Heart right ventricle (tissue), 16 donors: Measurements from ENCODE around the gene OR4D9. TPM values are rescaled to one million over a fixed set of nuclear protein-coding genes. Genes with fewer than 3 reads are reported as not detected.
"Not testable (repeated sequence)": the region's sequence is repeated elsewhere in the genome, so short reads cannot be mapped to it uniquely, and the experiment has no call there.

Experiments used
- ATAC-seq, 8 donors: fragments of 200-7000 bp; cut with Tn5 transposase; one replicate each; pipeline ENCODE4 v1.9.1; 2020; ENCODE audit warnings: mild to moderate bottlenecking in 8 of 8, moderate library complexity in 8 of 8, moderate number of reproducible peaks in 1 of 8
- DNase-seq, 2 donors: peaks; one replicate each; pipeline ENCODE4 v3.0.0-alpha.2; 2020
- H3K27ac ChIP-seq, 10 donors: fragments of 200-600 bp; sonication (generic) in 2 of 10; one replicate each; pipeline versions ENCODE4 v1.5.0 to v1.8.0; 2020 to 2022; ENCODE audit warnings: mild to moderate bottlenecking in 3 of 10
- H3K27me3 ChIP-seq, 7 donors: fragments of 200-600 bp; one replicate each; pipeline ENCODE4 v1.8.0; 2021 to 2022; ENCODE audit warnings: mild to moderate bottlenecking in 2 of 7
- H3K36me3 ChIP-seq, 9 donors: fragments of 200-600 bp; sonication (generic) in 1 of 9; one replicate each; pipeline versions ENCODE4 v1.5.0 to v1.8.0; 2020 to 2022; ENCODE audit warnings: mild to moderate bottlenecking in 2 of 9
- H3K4me1 ChIP-seq, 9 donors: fragments of 200-600 bp; sonication (generic) in 1 of 9; one replicate each; pipeline versions ENCODE4 v1.5.0 to v1.8.0; 2020 to 2022; ENCODE audit warnings: mild to moderate bottlenecking in 4 of 9
- H3K4me3 ChIP-seq, 10 donors: fragments of 200-600 bp; sonication (generic) in 2 of 10; one replicate each; pipeline versions ENCODE4 v1.5.0 to v1.8.0; 2020 to 2022; ENCODE audit warnings: mild to moderate bottlenecking in 7 of 10, moderate library complexity in 2 of 10
- H3K9me3 ChIP-seq, 11 donors: fragments of 200-600 bp in 10 of 11; sonication (generic) in 2 of 11; one replicate each; pipeline versions ENCODE4 v1.5.0 to v1.8.0; 2013 to 2022; ENCODE audit warnings: mild to moderate bottlenecking in 2 of 11, control low read depth in 1 of 11, moderate library complexity in 1 of 11
- CTCF ChIP-seq, 9 donors: fragments of 200-600 bp; sonication (generic) in 2 of 9; IDR thresholded peaks; one replicate each; pipeline versions ENCODE4 v1.5.0 to v1.8.0; 2021 to 2022; ENCODE audit warnings: antibody characterized with exemption in 9 of 9, mild to moderate bottlenecking in 5 of 9, moderate library complexity in 1 of 9
- WGBS, 2 donors: extraction: QIAGEN DNeasy Blood & Tissue Kit; methylation state at CpG; one replicate each; pipeline ENCODE4 v1.1.7; 2013; ENCODE audit warnings: inconsistent platforms in 1 of 2; 5-methylcytosine and 5-hydroxymethylcytosine counted together
- intact Hi-C, 10 donors: fragments of 100-400 bp; cut with DNase I; formaldehyde crosslinking; loops; one replicate each; pipeline versions ENCODE4 v1.11.1 to v1.14.2; 2022
- polyA plus RNA-seq, 2 donors: library from polyadenylated mRNA; stranded (reverse); fragments of 200-250 nt; gene quantifications; one replicate each; pipeline ENCODE4 v1.2.3, GENCODE V29; 2013
- total RNA-seq, 10 donors: library from RNA; stranded (reverse); fragmentation: NEBNext Ultra II Directional in 3 of 10; extraction: Animal tissue kit (Norgen Biotek cat#: 25700) in 3 of 10; gene quantifications; one replicate each; pipeline versions ENCODE4 v1.2.1 to v1.2.4, GENCODE V29; 2021 to 2023
- donor health status: Arrhythmogenic right ventricular cardiomyopathy.
- donor health status: ischemic (EF 13 %, LVEDD 7.1; RV severe dilation, severe dysfunction).
- donor health status: healthy with polysubstance abuse.
- donor health status: DM: no; HTN: yes; CAD: no.
- donor health status: DM: no; HTN: no; CAD: no.
- donor health status: ischemic (EF 25% LVEDD 6.9; RV normal size, moderate dysfunction).
- donor health status: ischemic (EF 25% LVEDD 5.7; RV mildly dilated, moderate dysfunction).
- donor health status: healthy.
- donor health status: DM: yes; HTN: yes; CAD: no.
- donor health status: Ischemic cardiomyopathy.
- donor health status: ischemic (EF 35%, LVEDD 5.7; RV mildly dilated, moderate dysfunction).
- donor health status: nonischemic (EF 11% LVEDD 7.7; RV severe dilation, severe dysfunction).
- donor health status: DM: yes; HTN: yes; CAD: no.
- donor health status: PGD.
- donor health status: ischemic (EF 29% LVEDD 5.4; RV normal size, mild dysfunction).
- donor health status: nonischemic (EF 23%, LVEDD 6.1; RV moderate dilation, normal function).

Gene OR4D9
- total and polyA plus RNA-seq, 12 donors, result not detected

- ATAC-seq (no peak), DNase-seq (no peak)
- no peak overlapping the region for H3K27ac ChIP-seq
- H3K27me3 ChIP-seq, result no peaks in the 10 kb centered on the region
- 73 to 77% methylated on average over 2 of the region's 2 CpGs for WGBS, 2 donors
- no peak for TF ChIP-seq CTCF (IDR thresholded peaks at IDR 0.05)
- peaks cover 0 to 9% (median 6%) of the 10 kb centered on the region in 9 donors for H3K4me1 ChIP-seq
- intact Hi-C loops, result loop anchor here in 5 of 10 donors (10.0 kb wide), 2 partner anchors 152 to 272 kb away; no protein-coding TSS in a partner anchor
- H3K4me3 ChIP-seq, result no peak overlapping the region
- H3K9me3 ChIP-seq, result no peaks in the 10 kb centered on the region
- no peaks in the 10 kb centered on the region for H3K36me3 ChIP-seq
Observed at GRCh38 chr11:59532620-59533019, 21.3 kb downstream of the OR4D9 start.

- Histone ChIP-seq H3K27me3 (no peaks in the 10 kb centered on the region), H3K4me3 (no peak overlapping the region), H3K27ac (no peak overlapping the region), H3K36me3 (no peaks in the 10 kb centered on the region), H3K4me1 (peaks cover 0 to 13% (median 7%) of the 10 kb centered on the region in 9 donors), H3K9me3 (no peaks in the 10 kb centered on the region)
- 96 to 100% methylated on average over 1 of the region's 1 CpG for WGBS, 2 donors
- intact Hi-C loops, result loop anchor here in 8 of 10 donors (5.0 to 10.0 kb wide), 6 partner anchors 133 to 270 kb away; partner anchors contain the start of gene PATL1 (in 1 of the 8)
- TF ChIP-seq CTCF (IDR thresholded peaks at IDR 0.05), result no peak
- DNase-seq (no peak), ATAC-seq (no peak)
Observed at GRCh38 chr11:59534676-59535075, 23.3 kb downstream of the OR4D9 start.

GRCh38 chr11:59542142-59542810 is 30.9 kb downstream of the OR4D9 start:
- TF ChIP-seq CTCF (IDR thresholded peaks at IDR 0.05), result no peak
- ATAC-seq (no peak), DNase-seq (no peak)
- 62 to 72% methylated on average over 3 of the region's 3 CpGs for WGBS, 2 donors
- Histone ChIP-seq H3K9me3 (no peaks in the 10 kb centered on the region), H3K27me3 (no peaks in the 10 kb centered on the region), H3K36me3 (no peaks in the 10 kb centered on the region), H3K4me3 (no peak overlapping the region), H3K4me1 (peaks cover 0 to 8% (median 0%) of the 10 kb centered on the region in 9 donors), H3K27ac (no peak overlapping the region)
- intact Hi-C loops, result loop anchor here in 2 of 10 donors (10.0 kb wide), 2 partner anchors 133 to 263 kb away; no protein-coding TSS in a partner anchor

- H3K9me3 ChIP-seq, DNase-seq, H3K27me3 ChIP-seq, H3K36me3 ChIP-seq, H3K27ac ChIP-seq, ATAC-seq, H3K4me3 ChIP-seq: not testable (repeated sequence)
- intact Hi-C loops, result loop anchor here in 2 of 10 donors (10.0 kb wide), 2 partner anchors 131 to 261 kb away; no protein-coding TSS in a partner anchor
- WGBS, 2 donors, result 85 to 90% methylated on average over 3 of the region's 3 CpGs
- peaks cover 0 to 12% (median 6%) of the 10 kb centered on the region in 9 donors for H3K4me1 ChIP-seq
Observed at GRCh38 chr11:59543713-59544112, 32.4 kb downstream of the OR4D9 start.

GRCh38 chr11:59544869-59545178 is 33.5 kb downstream of the OR4D9 start:
- H3K36me3 ChIP-seq, result no peaks in the 10 kb centered on the region
- no peaks in the 10 kb centered on the region for H3K9me3 ChIP-seq
- intact Hi-C loops, result loop anchor here in 3 of 10 donors (5.0 to 10.0 kb wide), 3 partner anchors 127 to 260 kb away; no protein-coding TSS in a partner anchor
- no peak for ATAC-seq
- H3K4me1 ChIP-seq, result peaks cover 0 to 18% (median 7%) of the 10 kb centered on the region in 9 donors
- no peak overlapping the region for H3K4me3 ChIP-seq
- peak overlapping the region in 1 of 10 donors; percentile 8 for H3K27ac ChIP-seq
- 45 to 58% methylated on average over 3 of the region's 3 CpGs for WGBS, 2 donors
- H3K27me3 ChIP-seq, result no peaks in the 10 kb centered on the region
- DNase-seq, result no peak
- TF ChIP-seq CTCF (IDR thresholded peaks at IDR 0.05), result no peak
